Neural crest cell (in vitro differentiated cells): ENCODE results near the gene LMBR1. TPM values are rescaled to one million over a fixed set of nuclear protein-coding genes. Genes with fewer than 3 reads are reported as not detected.
"Not testable (repeated sequence)": the region's sequence is repeated elsewhere in the genome, so short reads cannot be mapped to it uniquely, and the experiment has no call there.

ENCODE experiments used
- DNase-seq: peaks from one replicate; pipeline ENCODE4 v3.0.0; 2021; ENCODE audit warnings: low read depth, mixed read lengths, low spot score
- H3K27ac Mint-ChIP-seq: one replicate; pipeline ENCODE4 v1.8.0; 2021; ENCODE audit warnings: mild to moderate bottlenecking, mixed read lengths; ENCODE audit not compliant: unreplicated experiment
- H3K27me3 Mint-ChIP-seq: 2 replicates; pipeline ENCODE4 v1.8.0; 2021; ENCODE audit warnings: low read depth, mild to moderate bottlenecking, mixed read lengths
- H3K36me3 Mint-ChIP-seq: 2 replicates; pipeline ENCODE4 v1.8.0; 2021; ENCODE audit warnings: low read depth, mild to moderate bottlenecking, mixed read lengths
- H3K4me1 Mint-ChIP-seq: 2 replicates; pipeline ENCODE4 v1.8.0; 2021; ENCODE audit warnings: mixed read lengths
- H3K4me3 Mint-ChIP-seq: one replicate; pipeline ENCODE4 v1.8.0; 2021; ENCODE audit warnings: mild to moderate bottlenecking, mixed read lengths
- H3K9me3 Mint-ChIP-seq: 2 replicates; pipeline ENCODE4 v1.8.0; 2021; ENCODE audit warnings: mixed read lengths
- CTCF ChIP-seq: fragments of 200-600 bp; sonication (generic); conservative IDR thresholded peaks from 2 replicates; pipeline ENCODE4 v1.5.0; 2021; ENCODE audit warnings: antibody characterized with exemption, mild to moderate bottlenecking
- total RNA-seq: library from RNA; stranded (reverse); gene quantifications from 2 replicates; pipeline ENCODE4 v1.2.1, GENCODE V29; 2021

LMBR1 gene
- total RNA-seq, 1 donor from 2014 or later, result 55.1 TPM

GRCh38 chr7:156935250-156935649, 42.3 kb upstream of the LMBR1 start:
- peak overlapping the region; percentile 43 for H3K27ac Mint-ChIP-seq
- H3K9me3 Mint-ChIP-seq, result no peaks in the 10 kb centered on the region
- no peak overlapping the region for H3K4me3 Mint-ChIP-seq
- no peaks in the 10 kb centered on the region for H3K4me1 Mint-ChIP-seq
- DNase-seq, result no peak
- no peaks in the 10 kb centered on the region for H3K36me3 Mint-ChIP-seq
- H3K27me3 Mint-ChIP-seq, result peaks cover 4% of the 10 kb centered on the region
- TF ChIP-seq CTCF, result no peak

- Mint-ChIP-seq H3K4me3 (no peak overlapping the region), H3K27me3 (peaks cover 16% of the 10 kb centered on the region), H3K27ac (no peak overlapping the region), H3K4me1 (no peaks in the 10 kb centered on the region), H3K36me3 (no peaks in the 10 kb centered on the region), H3K9me3 (no peaks in the 10 kb centered on the region)
- TF ChIP-seq CTCF, result no peak
- DNase-seq, result no peak
Observed at GRCh38 chr7:156932006-156932405, 39.0 kb upstream of the LMBR1 start.

GRCh38 chr7:156929789-156930539, 37.0 kb upstream of the LMBR1 start:
- Mint-ChIP-seq H3K4me3 (no peak overlapping the region), H3K9me3 (no peaks in the 10 kb centered on the region), H3K27me3 (peaks cover 16% of the 10 kb centered on the region), H3K36me3 (no peaks in the 10 kb centered on the region), H3K27ac (no peak overlapping the region), H3K4me1 (no peaks in the 10 kb centered on the region)
- no peak for TF ChIP-seq CTCF
- no peak for DNase-seq

- DNase-seq, result no peak
- no peak for TF ChIP-seq CTCF
- Mint-ChIP-seq H3K36me3 (no peaks in the 10 kb centered on the region), H3K27me3 (peaks cover 21% of the 10 kb centered on the region), H3K4me1 (no peaks in the 10 kb centered on the region), H3K9me3 (no peaks in the 10 kb centered on the region), H3K4me3 (no peak overlapping the region), H3K27ac (no peak overlapping the region)
Observed at GRCh38 chr7:156928406-156928747, 35.4 kb upstream of the LMBR1 start.

GRCh38 chr7:156927571-156928405, 34.8 kb upstream of the LMBR1 start:
- Mint-ChIP-seq H3K4me3 (no peak overlapping the region), H3K27ac (no peak overlapping the region), H3K36me3 (no peaks in the 10 kb centered on the region), H3K4me1 (no peaks in the 10 kb centered on the region), H3K27me3 (peaks cover 21% of the 10 kb centered on the region), H3K9me3 (no peaks in the 10 kb centered on the region)
- TF ChIP-seq CTCF, result no peak
- no peak for DNase-seq

- not testable (repeated sequence) for H3K4me1 Mint-ChIP-seq, H3K36me3 Mint-ChIP-seq, DNase-seq, H3K9me3 Mint-ChIP-seq, H3K27ac Mint-ChIP-seq, H3K4me3 Mint-ChIP-seq
- peaks cover 17% of the 10 kb centered on the region for H3K27me3 Mint-ChIP-seq
Observed at GRCh38 chr7:156925821-156926220, 32.8 kb upstream of the LMBR1 start.

- DNase-seq, H3K4me1 Mint-ChIP-seq, H3K27me3 Mint-ChIP-seq, H3K4me3 Mint-ChIP-seq, H3K27ac Mint-ChIP-seq, H3K36me3 Mint-ChIP-seq, H3K9me3 Mint-ChIP-seq: not testable (repeated sequence)
Observed at GRCh38 chr7:156922304-156922703, 29.3 kb upstream of the LMBR1 start.

GRCh38 chr7:156920487-156921373, 27.7 kb upstream of the LMBR1 start:
- not testable (repeated sequence) for H3K27me3 Mint-ChIP-seq, H3K9me3 Mint-ChIP-seq, DNase-seq, H3K4me1 Mint-ChIP-seq, H3K36me3 Mint-ChIP-seq, H3K4me3 Mint-ChIP-seq, H3K27ac Mint-ChIP-seq
